GM18873 (cell line): ENCODE results near the gene GNB1L.

Source experiments
- ATAC-seq: cut with Tn5 transposase; IDR thresholded peaks from one replicate; pipeline ENCODE4 v1.9.1; 2021; ENCODE audit warnings: mild to moderate bottlenecking, moderate library complexity, moderate number of reproducible peaks; ENCODE audit not compliant: unreplicated experiment, low FRiP score

The GNB1L gene

GRCh38 chr22:19826619-19826950 is 28.1 kb downstream of the GNB1L start:
- no peak for ATAC-seq

- no peak for ATAC-seq
These were observed 28.6 kb downstream of the GNB1L start for GRCh38 chr22:19825904-19826618.

GRCh38 chr22:19824926-19825339 is 29.7 kb downstream of the GNB1L start:
- ATAC-seq: no peak

DNA sequence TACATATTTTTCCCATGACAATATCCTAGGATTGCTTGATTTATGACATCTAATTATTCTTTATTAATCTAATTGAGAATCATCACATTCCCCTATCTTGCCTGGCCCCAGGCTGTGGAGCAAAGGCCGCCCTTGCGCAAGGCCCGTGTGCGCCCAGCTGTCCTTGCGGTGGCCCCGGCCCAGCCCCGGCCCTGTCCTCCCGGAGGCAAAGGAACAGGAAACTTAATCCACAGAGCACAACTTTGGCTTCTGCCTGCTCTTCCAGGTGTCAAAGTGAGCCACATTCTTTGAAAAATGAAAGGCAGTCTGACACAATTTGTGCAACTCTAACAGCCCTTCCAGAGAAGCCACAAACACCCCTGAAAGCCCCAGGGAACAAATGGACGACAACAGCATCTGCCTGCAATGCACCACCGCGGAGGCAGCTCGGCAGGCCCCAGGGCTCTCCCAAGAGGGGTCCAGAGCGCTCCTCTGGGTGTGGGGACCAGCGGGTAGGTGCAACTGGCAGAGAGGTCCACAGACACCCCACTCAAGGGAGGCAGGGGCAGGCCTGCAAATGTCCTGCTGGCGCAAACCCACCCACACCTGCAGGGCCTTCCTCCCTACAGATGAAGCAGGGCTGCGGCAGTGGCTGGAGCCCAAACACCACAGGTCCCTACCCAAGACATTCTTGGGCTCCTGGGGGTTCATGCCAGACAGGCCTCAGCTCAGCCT is 30.3 kb downstream of the GNB1L start:
- no peak for ATAC-seq

DNA sequence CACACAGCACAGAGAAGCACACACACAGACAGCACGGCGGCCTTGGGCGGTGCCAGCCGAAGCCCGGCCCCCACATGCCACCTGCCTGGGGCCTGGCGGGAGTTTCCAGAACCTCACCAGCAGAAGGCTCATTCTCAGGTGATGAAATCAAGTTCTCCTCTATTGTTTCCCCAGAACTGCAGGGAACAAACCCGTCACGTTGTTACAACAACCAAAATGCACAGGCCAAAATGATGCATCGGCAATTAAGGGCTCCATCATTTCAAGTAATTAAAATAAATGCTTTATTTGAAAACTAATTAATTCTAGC is 30.8 kb downstream of the GNB1L start:
- ATAC-seq: no peak

DNA sequence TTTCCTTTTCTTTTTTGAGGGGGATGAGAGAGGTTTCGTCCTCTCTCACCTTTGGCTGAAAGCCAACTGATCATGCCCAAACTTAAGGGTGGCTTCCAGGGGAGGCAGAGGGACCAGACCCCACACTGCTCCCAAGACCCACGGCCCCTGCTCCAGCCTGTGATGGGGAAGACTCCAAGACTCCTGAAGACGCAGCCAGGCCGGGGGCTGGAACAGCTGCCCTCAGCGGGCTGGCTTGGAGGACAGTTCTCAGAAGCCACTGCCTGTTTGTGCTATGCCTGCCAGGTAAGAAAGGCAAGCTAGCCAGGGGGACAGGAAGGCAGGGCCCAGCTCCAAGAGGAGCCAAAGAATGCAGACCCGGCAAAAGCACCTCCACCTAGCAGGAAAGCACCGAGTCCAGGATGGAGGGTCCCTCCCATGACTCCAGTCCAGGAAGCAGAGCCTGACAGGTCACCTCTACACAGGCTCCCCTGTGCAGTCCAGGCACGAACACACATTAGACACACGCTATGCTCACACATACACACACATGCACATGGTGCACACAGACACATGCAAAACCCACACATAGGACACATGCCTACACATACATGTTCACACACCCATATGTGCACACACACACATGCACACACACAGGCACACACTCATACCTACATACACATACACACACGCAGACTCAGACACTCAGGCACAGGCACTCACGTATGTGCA is 31.3 kb downstream of the GNB1L start:
- ATAC-seq: no peak

- ATAC-seq: no peak
These were observed 32.2 kb downstream of the GNB1L start for GRCh38 chr22:19822301-19823117.

GRCh38 chr22:19821523-19822300 is 33.0 kb downstream of the GNB1L start:
- ATAC-seq: no peak

DNA sequence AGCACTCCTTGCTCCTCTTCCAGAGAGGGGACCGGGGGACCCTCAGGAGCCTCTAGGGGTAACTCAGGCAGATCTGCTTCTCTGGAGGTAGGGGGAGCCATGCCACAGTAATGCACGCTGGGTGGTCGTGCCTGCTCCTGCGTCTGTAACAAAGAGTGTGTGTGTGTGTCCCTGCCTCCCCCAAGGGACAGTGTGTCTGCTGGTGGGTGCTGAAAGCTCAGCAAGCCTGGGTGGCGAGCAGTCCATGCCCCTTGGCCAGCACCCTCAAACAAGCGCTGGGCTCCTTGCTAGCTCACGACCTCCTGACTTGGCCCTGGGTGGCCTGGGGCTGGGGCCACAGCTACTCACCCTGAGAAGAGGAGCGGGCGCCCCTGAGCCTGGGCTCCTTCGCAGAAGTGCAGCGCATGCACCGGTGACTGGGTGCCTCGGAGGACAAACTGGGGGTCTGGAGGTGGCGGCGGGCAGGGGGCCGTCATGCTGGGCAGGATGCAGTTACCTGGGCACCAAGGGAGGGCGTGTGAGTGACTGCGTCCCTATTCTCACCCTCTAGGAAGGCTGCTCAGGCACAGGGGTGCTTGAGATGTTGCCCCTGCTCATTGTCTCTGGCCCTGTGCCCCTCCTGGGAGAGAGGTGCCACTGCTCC is 33.7 kb downstream of the GNB1L start:
- no peak for ATAC-seq

GRCh38 chr22:19819911-19820879 is 34.5 kb downstream of the GNB1L start:
- ATAC-seq: no peak

GRCh38 chr22:19819208-19819910 is 35.3 kb downstream of the GNB1L start:
- ATAC-seq: no peak

DNA sequence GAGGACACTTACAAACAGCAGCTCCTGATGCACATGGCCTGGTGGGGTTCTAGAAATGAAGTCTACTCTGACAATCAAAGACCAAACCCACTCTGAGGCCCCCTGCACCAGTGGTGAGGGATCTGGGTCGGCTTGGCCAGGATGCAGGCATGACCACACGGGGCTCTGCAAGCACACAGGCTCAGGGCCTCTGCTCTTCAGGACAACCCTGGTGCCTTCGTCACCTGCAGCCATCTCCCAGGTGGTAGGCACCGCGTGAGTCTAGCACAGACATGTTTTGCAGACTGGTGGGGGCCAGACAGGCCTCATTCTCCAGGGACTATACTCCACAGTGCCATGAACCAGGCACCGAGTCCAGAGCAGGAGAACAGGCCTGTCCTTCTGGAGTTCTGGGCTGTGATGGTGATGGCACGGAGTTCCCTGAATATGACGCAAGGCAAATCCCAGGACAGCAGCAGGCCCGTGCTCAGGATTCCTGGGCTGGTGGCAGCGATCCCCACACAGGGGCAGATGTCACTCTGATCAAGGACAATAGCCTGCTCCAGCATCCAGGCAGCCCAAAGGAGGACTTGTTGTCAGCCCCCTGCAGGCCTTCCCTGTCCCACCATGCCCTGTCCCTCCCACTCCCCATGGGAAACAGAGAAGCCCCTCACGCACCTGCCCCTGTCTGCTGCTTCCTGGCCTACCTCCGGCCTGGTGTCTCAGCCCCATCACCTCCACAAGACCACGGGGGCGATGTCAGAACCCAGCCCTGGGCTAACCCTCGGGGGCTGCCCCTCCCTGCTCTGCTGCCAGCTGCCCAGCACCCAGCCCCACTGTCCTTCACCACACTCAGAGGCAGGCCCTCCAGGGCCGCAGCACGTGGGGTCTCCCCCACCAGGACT is 36.1 kb downstream of the GNB1L start:
- ATAC-seq: no peak

DNA sequence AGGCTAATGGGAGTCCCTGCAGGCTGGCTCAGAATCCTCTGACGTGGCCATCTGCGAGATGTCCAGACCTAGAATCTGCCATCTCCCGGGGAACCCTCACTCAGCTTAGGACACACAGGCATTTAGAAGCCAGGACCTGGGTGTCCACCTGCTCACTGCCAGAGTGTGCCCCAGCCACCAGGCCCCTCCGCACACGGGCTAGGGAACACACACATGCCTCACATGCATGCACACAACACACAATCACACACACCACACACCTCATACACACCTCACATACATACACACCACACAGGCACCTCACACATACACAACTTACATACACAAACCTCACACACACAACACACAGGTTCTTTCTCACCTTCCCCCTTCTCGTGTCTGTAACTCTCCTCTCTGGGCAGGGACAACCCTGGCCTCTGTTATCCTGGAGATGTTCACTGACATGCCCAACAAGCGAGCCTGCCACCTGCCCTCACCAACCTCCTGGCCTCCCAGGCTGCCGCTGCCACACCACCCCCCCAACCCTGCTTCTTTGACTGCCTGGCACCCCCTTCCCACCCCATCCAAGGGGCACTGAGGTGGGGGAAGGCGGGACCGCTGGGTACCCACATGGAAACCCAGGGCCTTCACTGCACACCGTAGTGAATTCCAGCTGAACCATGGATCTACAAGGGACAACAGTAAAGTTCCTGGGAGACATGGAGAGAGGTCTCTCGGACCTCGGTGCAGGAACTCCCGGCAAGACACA is 38.1 kb downstream of the GNB1L start:
- ATAC-seq: no peak

DNA sequence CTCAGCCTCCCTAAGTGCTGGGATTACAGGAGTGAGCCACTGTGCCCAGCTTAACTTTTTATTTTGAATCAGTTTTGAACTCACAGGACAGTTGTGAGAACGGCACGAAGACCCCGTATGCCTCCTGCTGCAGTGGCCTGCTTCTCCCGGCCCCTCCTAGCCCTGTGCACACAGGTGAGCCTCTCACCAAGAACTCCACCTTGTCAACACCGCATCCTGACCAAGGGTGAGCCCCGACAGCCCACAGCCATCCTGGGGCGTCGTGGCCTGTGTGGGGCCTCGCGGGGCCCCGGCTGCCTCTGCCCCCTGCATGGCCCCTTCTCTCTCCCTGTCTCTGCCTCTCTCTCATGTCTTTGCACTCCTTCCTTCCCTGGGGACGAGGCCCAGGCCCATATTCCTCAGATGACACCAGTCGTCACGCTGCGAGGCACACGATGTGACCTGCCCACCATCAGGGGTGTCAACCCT is 38.8 kb downstream of the GNB1L start:
- ATAC-seq: no peak

DNA sequence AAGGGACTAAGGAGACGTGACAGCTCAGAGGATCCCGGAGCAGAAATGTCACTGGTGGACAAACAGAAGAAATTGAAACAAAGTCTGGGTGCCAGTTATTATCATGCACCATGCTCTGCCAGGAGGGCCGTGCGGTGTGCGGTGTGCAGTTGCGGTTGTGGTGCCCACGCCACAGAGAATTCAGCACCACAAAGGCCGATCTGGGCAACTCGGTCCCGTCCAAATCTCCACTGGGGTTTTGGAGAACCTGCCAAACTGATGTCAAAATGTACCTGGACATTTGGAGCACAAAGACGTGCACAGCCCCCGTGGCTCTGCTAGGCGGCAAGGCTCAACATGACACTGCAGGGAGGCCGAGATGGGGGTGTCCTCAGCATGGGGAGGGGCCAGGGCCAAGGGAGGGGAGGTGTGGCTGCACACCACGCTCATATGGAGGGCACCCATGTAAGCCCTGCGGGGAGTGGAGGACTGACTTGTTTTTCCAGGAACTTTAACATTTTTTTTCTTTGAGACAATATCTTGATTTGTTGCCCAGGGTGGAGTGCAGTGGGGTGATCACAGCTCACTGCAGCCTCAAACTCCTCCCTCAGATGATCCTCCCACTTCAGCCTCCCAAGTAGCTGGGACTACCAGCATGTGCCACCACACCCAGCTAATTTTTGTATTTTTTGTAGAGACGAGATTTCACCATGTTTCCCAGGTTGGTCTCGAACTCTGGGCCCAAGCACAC is 39.4 kb downstream of the GNB1L start:
- ATAC-seq: no peak

- ATAC-seq: no peak
These were observed 40.2 kb downstream of the GNB1L start for GRCh38 chr22:19814428-19814827.
